ENCODE results near the gene PIK3R2.

Gene PIK3R2

DNA sequence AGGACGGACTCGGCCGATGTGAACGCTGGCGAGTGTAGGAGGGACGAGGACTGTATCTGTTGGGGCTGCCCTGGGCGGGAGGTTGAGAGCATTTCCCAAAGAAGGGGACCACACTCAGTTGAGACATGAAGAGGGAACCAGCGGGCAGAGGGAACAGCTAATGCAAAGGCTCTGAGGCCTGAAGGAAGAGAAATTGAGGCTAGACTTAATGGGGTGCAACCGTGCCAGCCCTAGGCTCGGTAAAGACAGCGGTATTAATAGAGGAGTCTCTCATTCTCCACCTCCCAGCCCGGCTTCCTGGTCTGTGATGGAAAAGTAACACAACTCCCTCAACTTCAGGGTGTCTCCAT lies 41.2 kb downstream of the PIK3R2 start:
- no peak for TF ChIP-seq CTCF (IDR thresholded peaks at IDR 0.05; ENCODE audit: unreplicated experiment in 3 of 3)

DNA sequence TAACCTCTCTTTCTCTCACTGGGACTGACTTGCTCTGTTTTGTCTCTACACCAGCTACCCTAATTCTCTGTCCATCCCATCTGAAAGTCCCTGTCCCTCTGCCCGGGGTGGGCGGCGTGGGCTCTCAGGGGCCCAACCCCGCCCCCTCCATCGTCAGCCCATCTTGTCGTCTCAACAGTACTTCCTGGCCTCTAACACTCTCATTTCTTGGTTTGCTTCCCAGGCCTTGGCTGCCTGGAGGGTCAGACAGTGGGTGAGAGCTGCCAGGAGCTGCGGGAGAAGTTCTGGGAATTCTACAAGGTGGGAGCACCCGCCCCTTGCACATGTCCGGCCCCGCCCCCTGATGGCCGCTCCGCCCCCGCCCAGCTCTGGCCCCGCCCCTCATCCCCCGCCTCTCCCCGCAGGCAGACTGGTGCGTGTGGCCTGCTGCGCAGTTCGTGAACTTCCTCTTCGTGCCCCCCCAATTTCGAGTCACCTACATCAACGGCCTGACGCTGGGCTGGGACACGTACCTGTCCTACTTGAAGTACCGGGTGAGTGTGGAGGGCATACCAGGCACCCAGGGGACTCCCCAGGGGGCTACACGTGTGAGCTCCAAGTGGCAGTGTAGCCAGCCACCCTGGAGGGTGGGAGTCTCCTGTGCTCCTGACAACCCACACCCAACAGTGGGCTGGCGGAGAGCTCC lies 41.7 kb downstream of the PIK3R2 start:
- no peak for TF ChIP-seq CTCF (IDR thresholded peaks at IDR 0.05; ENCODE audit: unreplicated experiment in 3 of 3)
- no peaks in the 10 kb centered on the region for H3K9me3 Mint-ChIP-seq
- H3K27ac Mint-ChIP-seq: no peak overlapping the region
- H3K4me3 Mint-ChIP-seq: peak overlapping the region; percentile 86 to 89 (median 86)
- peaks cover 14% of the 10 kb centered on the region for H3K4me1 Mint-ChIP-seq
- H3K27me3 Mint-ChIP-seq (ENCODE audit: low read depth): no peaks in the 10 kb centered on the region
- peaks cover 10% of the 10 kb centered on the region for H3K36me3 Mint-ChIP-seq (ENCODE audit: low read depth)

More for the DNA sequence above, 41.2 kb downstream of the PIK3R2 start:
- Mint-ChIP-seq H3K9me3 (no peaks in the 10 kb centered on the region), H3K36me3 (ENCODE audit: low read depth) (peaks cover 10% of the 10 kb centered on the region), H3K27ac (no peak overlapping the region), H3K4me3 (peak overlapping the region; percentile 86 to 89 (median 86)), H3K4me1 (peaks cover 14% of the 10 kb centered on the region), H3K27me3 (ENCODE audit: low read depth) (no peaks in the 10 kb centered on the region)

DNA sequence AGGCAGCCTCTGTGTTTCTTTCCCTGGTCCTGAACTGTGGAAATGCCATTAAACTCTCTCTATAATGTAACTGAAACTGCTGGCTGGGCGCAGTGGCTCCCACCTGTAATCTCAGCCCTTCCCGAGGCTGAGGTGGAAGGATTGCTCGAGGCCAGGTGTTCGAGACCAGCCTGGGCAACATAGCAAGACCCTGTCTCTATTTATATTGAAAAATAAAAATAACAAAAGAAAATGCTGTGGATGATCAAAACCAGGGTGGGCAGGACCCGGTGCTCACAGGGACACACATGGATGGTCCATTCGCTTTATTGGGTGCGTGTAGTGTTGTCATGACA lies 43.5 kb downstream of the PIK3R2 start:
- Mint-ChIP-seq H3K36me3 (ENCODE audit: low read depth) (peaks cover 15% of the 10 kb centered on the region), H3K9me3 (no peaks in the 10 kb centered on the region), H3K27ac (no peak overlapping the region), H3K27me3 (ENCODE audit: low read depth) (no peaks in the 10 kb centered on the region), H3K4me3 (peak overlapping the region; percentile 59 to 72 (median 72)), H3K4me1 (peaks cover 14% of the 10 kb centered on the region)
- TF ChIP-seq CTCF (IDR thresholded peaks at IDR 0.05; ENCODE audit: unreplicated experiment in 3 of 3): no peak

GRCh38 chr19:18197306-18197705 lies 44.3 kb downstream of the PIK3R2 start:
- Mint-ChIP-seq H3K27me3 (ENCODE audit: low read depth) (no peaks in the 10 kb centered on the region), H3K36me3 (ENCODE audit: low read depth) (peaks cover 15% of the 10 kb centered on the region), H3K4me1 (peaks cover 13% of the 10 kb centered on the region), H3K27ac (no peak overlapping the region), H3K4me3 (no peak overlapping the region), H3K9me3 (no peaks in the 10 kb centered on the region)
- TF ChIP-seq CTCF (IDR thresholded peaks at IDR 0.05; ENCODE audit: unreplicated experiment in 3 of 3): no peak

- Mint-ChIP-seq H3K4me3 (no peak overlapping the region), H3K27me3 (ENCODE audit: low read depth) (peaks cover 3% of the 10 kb centered on the region), H3K27ac (no peak overlapping the region), H3K9me3 (no peaks in the 10 kb centered on the region), H3K36me3 (ENCODE audit: low read depth) (peaks cover 15% of the 10 kb centered on the region), H3K4me1 (peaks cover 16% of the 10 kb centered on the region)
- no peak for TF ChIP-seq CTCF (IDR thresholded peaks at IDR 0.05; ENCODE audit: unreplicated experiment in 3 of 3)
These were observed 45.0 kb downstream of the PIK3R2 start for GRCh38 chr19:18197941-18198340.

- H3K27me3 Mint-ChIP-seq (ENCODE audit: low read depth): peaks cover 3% of the 10 kb centered on the region
- no peaks in the 10 kb centered on the region for H3K9me3 Mint-ChIP-seq
- peaks cover 19% of the 10 kb centered on the region for H3K4me1 Mint-ChIP-seq
- no peak for TF ChIP-seq CTCF (IDR thresholded peaks at IDR 0.05; ENCODE audit: unreplicated experiment in 3 of 3)
- H3K4me3 Mint-ChIP-seq: peak overlapping the region in 1 of 3 experiments; percentile 19
- H3K27ac Mint-ChIP-seq: no peak overlapping the region
- peaks cover 15% of the 10 kb centered on the region for H3K36me3 Mint-ChIP-seq (ENCODE audit: low read depth)
These were observed 45.4 kb downstream of the PIK3R2 start for GRCh38 chr19:18198374-18198773.
